ENCODE data around the gene RTN4. TPM values are rescaled to one million over a fixed set of nuclear protein-coding genes. Genes with fewer than 3 reads are reported as not detected.

RTN4 gene
- total RNA-seq, 1 experiment from 2014 or later: 236 TPM

DNA sequence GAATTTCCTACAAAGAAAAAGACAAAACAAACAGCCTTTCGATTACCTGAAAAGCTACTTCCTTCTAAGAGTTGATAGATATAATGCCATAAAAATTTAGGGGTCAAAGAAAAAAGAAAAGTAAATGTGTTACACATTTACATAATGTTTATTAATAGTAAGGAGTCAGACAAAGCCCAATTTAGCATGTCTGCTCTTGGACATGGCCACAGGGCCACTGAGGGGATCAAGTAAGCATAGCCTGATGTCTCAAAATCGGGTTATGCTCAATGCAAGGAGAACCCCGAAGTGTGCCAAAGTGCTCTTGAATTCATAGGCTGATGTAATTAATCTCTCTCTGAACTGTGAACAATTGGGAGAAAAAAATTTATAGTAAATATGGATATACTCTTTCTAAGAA is 61.6 kb downstream of the RTN4 start:
- no peak for DNase-seq
- Histone ChIP-seq H3K4me1 (no peaks in the 10 kb centered on the region), H3K4me3 (ENCODE audit: low read depth, low read length) (no peak overlapping the region), H3K27me3 (replicated peaks; ENCODE audit: control insufficient read depth, insufficient read depth, low read length) (no peaks in the 10 kb centered on the region), H3K36me3 (ENCODE audit: control insufficient read depth, insufficient read depth, low read length) (no peaks in the 10 kb centered on the region), H3K9me3 (no peaks in the 10 kb centered on the region)
- TF ChIP-seq, protein P1, sequence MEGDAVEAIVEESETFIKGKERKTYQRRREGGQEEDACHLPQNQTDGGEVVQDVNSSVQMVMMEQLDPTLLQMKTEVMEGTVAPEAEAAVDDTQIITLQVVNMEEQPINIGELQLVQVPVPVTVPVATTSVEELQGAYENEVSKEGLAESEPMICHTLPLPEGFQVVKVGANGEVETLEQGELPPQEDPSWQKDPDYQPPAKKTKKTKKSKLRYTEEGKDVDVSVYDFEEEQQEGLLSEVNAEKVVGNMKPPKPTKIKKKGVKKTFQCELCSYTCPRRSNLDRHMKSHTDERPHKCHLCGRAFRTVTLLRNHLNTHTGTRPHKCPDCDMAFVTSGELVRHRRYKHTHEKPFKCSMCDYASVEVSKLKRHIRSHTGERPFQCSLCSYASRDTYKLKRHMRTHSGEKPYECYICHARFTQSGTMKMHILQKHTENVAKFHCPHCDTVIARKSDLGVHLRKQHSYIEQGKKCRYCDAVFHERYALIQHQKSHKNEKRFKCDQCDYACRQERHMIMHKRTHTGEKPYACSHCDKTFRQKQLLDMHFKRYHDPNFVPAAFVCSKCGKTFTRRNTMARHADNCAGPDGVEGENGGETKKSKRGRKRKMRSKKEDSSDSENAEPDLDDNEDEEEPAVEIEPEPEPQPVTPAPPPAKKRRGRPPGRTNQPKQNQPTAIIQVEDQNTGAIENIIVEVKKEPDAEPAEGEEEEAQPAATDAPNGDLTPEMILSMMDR (IDR thresholded peaks at IDR 0.05; ENCODE audit: insufficient read depth in 1 of 2, low read depth in 1 of 2, low read length in 1 of 2, severe bottlenecking in 1 of 2, unreplicated experiment in 1 of 2): no peak
- Mint-ChIP-seq H3K27me3 (ENCODE audit: insufficient read depth, unreplicated experiment) (no peaks in the 10 kb centered on the region), H3K36me3 (ENCODE audit: insufficient read depth, unreplicated experiment) (peaks cover 28% of the 10 kb centered on the region), H3K4me3 (ENCODE audit: unreplicated experiment) (no peak overlapping the region), H3K9me3 (ENCODE audit: unreplicated experiment) (no peaks in the 10 kb centered on the region), H3K4me1 (ENCODE audit: low read depth, unreplicated experiment) (peaks cover 11% of the 10 kb centered on the region), H3K27ac (ENCODE audit: unreplicated experiment) (no peak overlapping the region)
- no TSS peak for BruUV-seq (replicated peaks)
- ChIA-PET CTCF (no interaction called here), POLR2A (no interaction called here)
- intact Hi-C loops (cut with micrococcal nuclease; ENCODE audit: unreplicated experiment): no loop called here

DNA sequence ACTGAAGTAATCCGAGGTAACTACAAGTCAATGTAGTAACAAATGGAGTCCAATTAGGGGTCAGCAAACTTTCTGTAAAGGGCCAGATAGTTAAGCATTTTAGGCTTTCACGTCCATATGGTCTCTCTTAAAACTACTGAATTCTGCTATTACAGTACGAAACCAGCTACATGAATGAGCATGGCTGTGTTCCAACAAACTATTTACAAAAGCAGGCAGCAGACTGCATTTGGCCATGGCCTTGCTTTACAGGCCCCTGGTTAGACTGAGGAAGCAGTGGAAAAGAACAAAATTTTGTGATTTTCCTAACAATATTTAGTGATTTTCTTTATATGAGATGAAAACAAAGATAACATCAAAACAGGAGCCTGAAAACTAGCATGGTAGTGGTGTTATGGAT is 64.0 kb downstream of the RTN4 start:
- POLR2A ChIA-PET: no interaction called here
- no TSS peak for BruUV-seq (replicated peaks)
- Mint-ChIP-seq H3K9me3 (ENCODE audit: unreplicated experiment) (no peaks in the 10 kb centered on the region), H3K27me3 (ENCODE audit: insufficient read depth, unreplicated experiment) (no peaks in the 10 kb centered on the region), H3K4me1 (ENCODE audit: low read depth, unreplicated experiment) (peaks cover 8% of the 10 kb centered on the region), H3K36me3 (ENCODE audit: insufficient read depth, unreplicated experiment) (peaks cover 38% of the 10 kb centered on the region), H3K4me3 (ENCODE audit: unreplicated experiment) (no peak overlapping the region), H3K27ac (ENCODE audit: unreplicated experiment) (no peak overlapping the region)
- no peaks in the 10 kb centered on the region for H3K9me3 ChIP-seq
- no peaks in the 10 kb centered on the region for H3K36me3 ChIP-seq (ENCODE audit: control insufficient read depth, insufficient read depth, low read length)
- intact Hi-C loops (cut with micrococcal nuclease; ENCODE audit: unreplicated experiment): no loop called here
- TF ChIP-seq, protein P1 (IDR thresholded peaks at IDR 0.05; ENCODE audit: insufficient read depth in 1 of 2, low read depth in 1 of 2, low read length in 1 of 2, severe bottlenecking in 1 of 2, unreplicated experiment in 1 of 2): no peak
- H3K4me1 ChIP-seq: no peaks in the 10 kb centered on the region
- no peak for DNase-seq
- H3K27me3 ChIP-seq (replicated peaks; ENCODE audit: control insufficient read depth, insufficient read depth, low read length): no peaks in the 10 kb centered on the region
- CTCF ChIA-PET: no interaction called here
- no peak overlapping the region for H3K4me3 ChIP-seq (ENCODE audit: low read depth, low read length)

DNA sequence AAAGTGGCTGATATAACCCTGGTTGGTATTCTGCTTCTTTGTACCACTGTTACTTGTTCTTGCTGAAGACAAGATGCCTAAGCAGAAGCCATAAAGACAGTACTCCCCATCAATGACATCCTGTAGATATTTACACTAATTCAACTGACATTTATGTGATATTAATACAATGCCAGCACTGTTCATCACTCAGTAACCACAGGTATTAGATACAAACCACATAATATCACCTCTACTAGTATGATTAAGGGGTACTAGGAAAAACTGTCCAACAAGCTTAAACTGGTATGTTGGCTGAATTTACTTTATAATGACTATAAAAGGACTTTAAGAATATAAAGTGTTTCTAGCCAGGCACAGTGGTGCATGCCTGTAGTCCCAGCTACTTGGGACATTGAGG is 65.8 kb downstream of the RTN4 start:
- Mint-ChIP-seq H3K4me1 (ENCODE audit: low read depth, unreplicated experiment) (peaks cover 8% of the 10 kb centered on the region), H3K27ac (ENCODE audit: unreplicated experiment) (no peak overlapping the region), H3K36me3 (ENCODE audit: insufficient read depth, unreplicated experiment) (peaks cover 38% of the 10 kb centered on the region), H3K4me3 (ENCODE audit: unreplicated experiment) (no peak overlapping the region), H3K9me3 (ENCODE audit: unreplicated experiment) (no peaks in the 10 kb centered on the region), H3K27me3 (ENCODE audit: insufficient read depth, unreplicated experiment) (no peaks in the 10 kb centered on the region)
- POLR2A ChIA-PET: no interaction called here
- CTCF ChIA-PET: no interaction called here
- intact Hi-C loops (cut with micrococcal nuclease; ENCODE audit: unreplicated experiment): no loop called here
- H3K4me1 ChIP-seq: no peaks in the 10 kb centered on the region
- no peak overlapping the region for H3K4me3 ChIP-seq (ENCODE audit: low read depth, low read length)
- H3K36me3 ChIP-seq (ENCODE audit: control insufficient read depth, insufficient read depth, low read length): no peaks in the 10 kb centered on the region
- no peaks in the 10 kb centered on the region for H3K9me3 ChIP-seq
- TF ChIP-seq, protein P1 (IDR thresholded peaks at IDR 0.05; ENCODE audit: insufficient read depth in 1 of 2, low read depth in 1 of 2, low read length in 1 of 2, severe bottlenecking in 1 of 2, unreplicated experiment in 1 of 2): no peak
- no peaks in the 10 kb centered on the region for H3K27me3 ChIP-seq (replicated peaks; ENCODE audit: control insufficient read depth, insufficient read depth, low read length)
- no peak for DNase-seq
- BruUV-seq (replicated peaks): no TSS peak
